HCT116 (cell line): ENCODE measurements around the gene TTBK1. TPM values are rescaled to one million over a fixed set of nuclear protein-coding genes. Genes with fewer than 3 reads are reported as not detected.

Source experiments
- ATAC-seq: fragments of 200-7000 bp; cut with Tn5 transposase; 2 replicates; pipeline ENCODE4 v1.9.1; 2020; ENCODE audit warnings: mild to moderate bottlenecking, moderate library complexity
- BruUV-seq: library from RNA; stranded (reverse); fragments of 400-500 nt; replicated peaks from 2 replicates; lab custom pipeline; 2021; lab: Mats Ljungman, UMichigan
- CTCF ChIA-PET: fragments of 300-600 bp; sonication (Branson Sonifier 250); formaldehyde crosslinking; loops from one replicate; lab custom pipeline; 2021; ENCODE audit warnings: antibody characterized with exemption; lab: Charles Lee
- POLR2A ChIA-PET: fragments of 300-600, 350-600 bp; sonication (Branson Sonifier 250); formaldehyde crosslinking; loops from one replicate; lab custom pipeline; 2021; ENCODE audit warnings: antibody characterized with exemption; lab: Charles Lee
- RAD21 ChIA-PET, 2 experiments: fragments of 300-600 bp; sonication (Branson Sonifier 250); formaldehyde crosslinking; loops; one replicate each; lab custom pipeline; 2023; ENCODE audit warnings: low total read pairs in 2 of 2; ENCODE audit not compliant: uncharacterized antibody in 2 of 2, unreplicated experiment in 2 of 2, low non-redundant PET in 1 of 2; lab: Charles Lee
- DNase-seq: peaks from one replicate; pipeline ENCODE4 v3.0.0-alpha.2; 2010; ENCODE audit warnings: low read depth, low spot score
- H2AFZ ChIP-seq: fragments of 200-600 bp; shearing (Covaris generic), sonication (generic); 2 replicates; pipeline ENCODE4 v1.6.1; 2017; ENCODE audit warnings: low read depth, mixed run types, mixed read lengths, antibody characterized with exemption, low read length; ENCODE audit not compliant: poor library complexity, severe bottlenecking
- H3K27ac ChIP-seq: 2 replicates; pipeline ENCODE4 v1.5.1; 2012; ENCODE audit warnings: low read depth, low read length
- H3K27me3 ChIP-seq: fragments of 200-600 bp; sonication (generic); 2 replicates; pipeline ENCODE4 v1.6.1; 2016; ENCODE audit warnings: mixed run types, low read length, mixed read lengths; ENCODE audit not compliant: insufficient read depth
- H3K36me3 ChIP-seq, 2 experiments: fragments of 200-500 bp in 1 of 2; fragments of 200-600 bp in 1 of 2; sonication (Bioruptor generic) in 1 of 2; sonication (generic) in 1 of 2; 2 replicates each; pipeline versions ENCODE4 v1.5.1 to v1.6.1; 2014 to 2016; ENCODE audit warnings: low read length in 2 of 2, inconsistent platforms in 1 of 2, mixed read lengths in 1 of 2, mixed run types in 1 of 2; ENCODE audit not compliant: insufficient read depth in 2 of 2, control insufficient read depth in 1 of 2
- H3K4me1 ChIP-seq, 2 experiments: fragments of 200-600 bp in 1 of 2; sonication (generic) in 1 of 2; 2 replicates each; pipeline versions ENCODE4 v1.5.1 to v1.6.1; 2012 to 2017; ENCODE audit warnings: low read length in 2 of 2, inconsistent platforms in 1 of 2, mild to moderate bottlenecking in 1 of 2, mixed read lengths in 1 of 2, mixed run types in 1 of 2, moderate library complexity in 1 of 2; ENCODE audit not compliant: insufficient read depth in 2 of 2, control insufficient read depth in 1 of 2
- H3K4me2 ChIP-seq: fragments of 200-600 bp; sonication (generic); 2 replicates; pipeline ENCODE4 v1.6.1; 2017; ENCODE audit warnings: mixed run types, low read length, mixed read lengths
- H3K4me3 ChIP-seq, 2 experiments: fragments of 200-600 bp in 1 of 2; sonication (generic) in 1 of 2; replicated peaks in 1 of 2; 2 replicates each; pipeline ENCODE4 v1.5.1; 2011 to 2016; ENCODE audit warnings: low read length in 2 of 2, control low read depth in 1 of 2, low read depth in 1 of 2, mild to moderate bottlenecking in 1 of 2, mixed read lengths in 1 of 2, mixed run types in 1 of 2
- H3K79me2 ChIP-seq: fragments of 200-600 bp; sonication (generic); 2 replicates; pipeline ENCODE4 v1.6.1; 2017; ENCODE audit warnings: mild to moderate bottlenecking, mixed run types, low read length, moderate library complexity, mixed read lengths; ENCODE audit not compliant: insufficient read depth
- H3K9ac ChIP-seq: fragments of 200-600 bp; sonication (generic); 2 replicates; pipeline ENCODE4 v1.6.1; 2016; ENCODE audit warnings: low read length, mixed read lengths
- H3K9me2 ChIP-seq: fragments of 200-600 bp; sonication (generic), shearing (Covaris generic); 2 replicates; pipeline ENCODE4 v1.6.1; 2017; ENCODE audit warnings: mixed run types, mild to moderate bottlenecking, moderate library complexity; ENCODE audit not compliant: insufficient read depth
- H3K9me3 ChIP-seq, 2 experiments: fragments of 200-500 bp in 1 of 2; fragments of 200-600 bp in 1 of 2; sonication (Bioruptor generic) in 1 of 2; sonication (generic) in 1 of 2; 2 replicates each; pipeline ENCODE4 v1.6.1; 2014 to 2017; ENCODE audit warnings: low read length in 2 of 2, mixed read lengths in 2 of 2, inconsistent platforms in 1 of 2, low read depth in 1 of 2, mild to moderate bottlenecking in 1 of 2, mixed run types in 1 of 2, moderate library complexity in 1 of 2; ENCODE audit not compliant: control insufficient read depth in 1 of 2, insufficient read depth in 1 of 2
- H4K20me1 ChIP-seq: fragments of 200-600 bp; sonication (generic), shearing (Covaris generic); 2 replicates; pipeline ENCODE4 v1.6.1; 2017; ENCODE audit warnings: mixed run types, mild to moderate bottlenecking, moderate library complexity; ENCODE audit not compliant: insufficient read depth
- CBX3 ChIP-seq: IDR thresholded peaks from 2 replicates; pipeline ENCODE4 v1.6.1; 2012; ENCODE audit warnings: low read depth
- CEBPB ChIP-seq: IDR thresholded peaks from 2 replicates; pipeline ENCODE4 v1.6.1; 2012; ENCODE audit warnings: low read depth
- EGR1 ChIP-seq: IDR thresholded peaks from 2 replicates; pipeline ENCODE4 v1.6.1; 2012; ENCODE audit warnings: low read depth
- EZH2 ChIP-seq: fragments of 200-600 bp; sonication (generic); IDR thresholded peaks from 2 replicates; pipeline ENCODE4 v1.6.1; 2017; ENCODE audit warnings: antibody characterized with exemption, mixed run types
- FOSL1 ChIP-seq: IDR thresholded peaks from 2 replicates; pipeline ENCODE4 v1.6.1; 2012; ENCODE audit warnings: low read depth
- JUND ChIP-seq: IDR thresholded peaks from 2 replicates; pipeline ENCODE4 v1.6.1; 2012
- MAX ChIP-seq: IDR thresholded peaks from 2 replicates; pipeline ENCODE4 v1.6.1; 2012
- POLR2A ChIP-seq: IDR thresholded peaks from 2 replicates; pipeline ENCODE4 v1.7.0; 2011; ENCODE audit warnings: borderline replicate concordance; ENCODE audit not compliant: insufficient read depth, insufficient read length; ENCODE audit errors: extremely low read depth
- POLR2AphosphoS5 ChIP-seq: IDR thresholded peaks from 2 replicates; pipeline ENCODE4 v1.6.1; 2011; ENCODE audit warnings: mild to moderate bottlenecking, low read depth, low read length, moderate library complexity
- RAD21 ChIP-seq: IDR thresholded peaks from 2 replicates; pipeline ENCODE4 v1.6.1; 2012; ENCODE audit warnings: low read depth, mild to moderate bottlenecking
- SIN3A ChIP-seq: IDR thresholded peaks from 2 replicates; pipeline ENCODE4 v1.6.1; 2012; ENCODE audit warnings: low read depth
- TCF7L2 ChIP-seq: IDR thresholded peaks from 2 replicates; pipeline ENCODE4 v1.7.0; 2011; ENCODE audit warnings: borderline replicate concordance, inconsistent platforms; ENCODE audit not compliant: insufficient read depth, insufficient read length; ENCODE audit errors: extremely low read depth
- intact Hi-C: fragments of 100-400 bp; cut with micrococcal nuclease; formaldehyde crosslinking; loops from 2 replicates; pipeline ENCODE4 v1.10.0; 2022
- total RNA-seq: library from RNA; stranded (reverse); gene quantifications from one replicate; pipeline ENCODE4 v1.2.1, GENCODE V29; 2021; ENCODE audit not compliant: unreplicated experiment
- TF ChIP-seq, protein P1 (sequence below), 3 experiments: fragments of 200-600 bp in 1 of 3; sonication (generic) in 1 of 3; IDR thresholded peaks in 2 of 3; conservative IDR thresholded peaks in 1 of 3; 2 replicates each; pipeline ENCODE4 v1.5.1; 2012 to 2017; ENCODE audit warnings: low read depth in 2 of 3, low read length in 2 of 3, antibody characterized with exemption in 1 of 3, borderline replicate concordance in 1 of 3, control low read depth in 1 of 3, mild to moderate bottlenecking in 1 of 3, mixed read lengths in 1 of 3, mixed run types in 1 of 3, moderate library complexity in 1 of 3; ENCODE audit not compliant: insufficient read depth in 1 of 3

Gene TTBK1
- total RNA-seq, 1 experiment from 2014 or later, result not detected

GRCh38 chr6:43254846-43255245 is 11.6 kb downstream of the TTBK1 start:
- H3K4me2 ChIP-seq, result no peak overlapping the region

More at GRCh38 chr6:43254846-43255245, 11.6 kb downstream of the TTBK1 start:
- no peak overlapping the region for H3K9ac ChIP-seq
- no TSS peak for BruUV-seq
- H4K20me1 ChIP-seq, result no peaks in the 10 kb centered on the region
- ChIA-PET POLR2A (no interaction called here), CTCF (interaction anchor here (1.1 kb wide), 1 partner anchor 9 kb away, joined by 3 read pairs; no protein-coding TSS in a partner anchor), RAD21 (no interaction called here)
- no peak for TF ChIP-seq JUND
- TF ChIP-seq MAX, result no peak
- no peak for TF ChIP-seq CEBPB
- TF ChIP-seq RAD21, result no peak
- no peak for TF ChIP-seq CBX3
- no peak for TF ChIP-seq TCF7L2
- no peak for TF ChIP-seq FOSL1
- no peak for TF ChIP-seq EGR1
- TF ChIP-seq POLR2AphosphoS5, result no peak
- no peak for TF ChIP-seq EZH2
- TF ChIP-seq, protein P1, sequence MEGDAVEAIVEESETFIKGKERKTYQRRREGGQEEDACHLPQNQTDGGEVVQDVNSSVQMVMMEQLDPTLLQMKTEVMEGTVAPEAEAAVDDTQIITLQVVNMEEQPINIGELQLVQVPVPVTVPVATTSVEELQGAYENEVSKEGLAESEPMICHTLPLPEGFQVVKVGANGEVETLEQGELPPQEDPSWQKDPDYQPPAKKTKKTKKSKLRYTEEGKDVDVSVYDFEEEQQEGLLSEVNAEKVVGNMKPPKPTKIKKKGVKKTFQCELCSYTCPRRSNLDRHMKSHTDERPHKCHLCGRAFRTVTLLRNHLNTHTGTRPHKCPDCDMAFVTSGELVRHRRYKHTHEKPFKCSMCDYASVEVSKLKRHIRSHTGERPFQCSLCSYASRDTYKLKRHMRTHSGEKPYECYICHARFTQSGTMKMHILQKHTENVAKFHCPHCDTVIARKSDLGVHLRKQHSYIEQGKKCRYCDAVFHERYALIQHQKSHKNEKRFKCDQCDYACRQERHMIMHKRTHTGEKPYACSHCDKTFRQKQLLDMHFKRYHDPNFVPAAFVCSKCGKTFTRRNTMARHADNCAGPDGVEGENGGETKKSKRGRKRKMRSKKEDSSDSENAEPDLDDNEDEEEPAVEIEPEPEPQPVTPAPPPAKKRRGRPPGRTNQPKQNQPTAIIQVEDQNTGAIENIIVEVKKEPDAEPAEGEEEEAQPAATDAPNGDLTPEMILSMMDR (IDR thresholded peaks at IDR 0.05 in 2 of 3, conservative IDR thresholded peaks at IDR 0.05 in 1 of 3; ENCODE audit: borderline replicate concordance in 1 of 3, insufficient read depth in 1 of 3, low read depth in 2 of 3, low read length in 2 of 3), result no peak
- no peak for TF ChIP-seq POLR2A
- no peak for TF ChIP-seq SIN3A
- no peak overlapping the region for H2AFZ ChIP-seq
- no peaks in the 10 kb centered on the region; a peak in 1 of 4 replicates for H3K36me3 ChIP-seq
- no peak for ATAC-seq
- no peaks in the 10 kb centered on the region for H3K4me1 ChIP-seq
- no peaks in the 10 kb centered on the region for H3K9me3 ChIP-seq
- H3K27me3 ChIP-seq, result peaks cover 4% of the 10 kb centered on the region; the same call in 1 of the 2 replicates
- H3K9me2 ChIP-seq, result no peaks in the 10 kb centered on the region
- H3K27ac ChIP-seq, result no peak overlapping the region
- H3K4me3 ChIP-seq, result no peak overlapping the region
- no peaks in the 10 kb centered on the region for H3K79me2 ChIP-seq
- no peak for DNase-seq
- intact Hi-C loops, result no loop called here
